HG03558 (cell line): ENCODE measurements around the gene DGUOK.
"Not testable (repeated sequence)": the region's sequence is repeated elsewhere in the genome, so short reads cannot be mapped to it uniquely, and the experiment has no call there.

Experiments used
- ATAC-seq: cut with Tn5 transposase; IDR thresholded peaks from one replicate; pipeline ENCODE4 v1.9.1; 2021; ENCODE audit warnings: moderate number of reproducible peaks; ENCODE audit not compliant: unreplicated experiment; ENCODE audit errors: extremely low read depth

DGUOK gene

DNA sequence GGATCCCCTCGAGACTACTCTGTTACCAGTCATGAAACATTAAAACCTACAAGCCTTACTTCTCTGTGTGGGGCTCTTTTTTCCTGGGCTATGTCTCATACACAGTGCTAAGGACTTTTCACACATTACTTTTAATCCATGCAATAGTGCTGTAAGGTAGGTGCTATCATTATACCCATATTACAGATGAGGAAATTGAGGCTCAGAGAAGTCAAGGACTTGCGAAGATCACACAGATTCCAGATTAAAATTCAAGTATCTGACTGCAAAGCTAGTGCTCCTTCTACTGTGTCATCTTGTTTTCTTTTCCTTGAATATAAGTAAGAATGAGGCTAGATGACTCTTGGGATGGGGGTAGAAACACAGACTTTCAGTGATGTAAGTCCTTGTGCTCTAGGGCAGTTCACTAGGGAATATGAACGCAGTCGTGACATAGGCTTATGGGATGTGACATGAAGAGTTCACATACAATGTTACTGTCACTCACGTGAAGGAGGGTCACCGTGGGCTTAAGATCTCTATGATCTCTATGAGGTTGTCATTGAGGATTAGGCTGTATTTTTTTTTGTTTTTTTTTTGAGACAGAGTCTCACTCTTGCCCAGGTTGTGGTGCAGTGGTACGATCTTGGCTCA is 7.0 kb upstream of the DGUOK start:
- no peak for ATAC-seq

DNA sequence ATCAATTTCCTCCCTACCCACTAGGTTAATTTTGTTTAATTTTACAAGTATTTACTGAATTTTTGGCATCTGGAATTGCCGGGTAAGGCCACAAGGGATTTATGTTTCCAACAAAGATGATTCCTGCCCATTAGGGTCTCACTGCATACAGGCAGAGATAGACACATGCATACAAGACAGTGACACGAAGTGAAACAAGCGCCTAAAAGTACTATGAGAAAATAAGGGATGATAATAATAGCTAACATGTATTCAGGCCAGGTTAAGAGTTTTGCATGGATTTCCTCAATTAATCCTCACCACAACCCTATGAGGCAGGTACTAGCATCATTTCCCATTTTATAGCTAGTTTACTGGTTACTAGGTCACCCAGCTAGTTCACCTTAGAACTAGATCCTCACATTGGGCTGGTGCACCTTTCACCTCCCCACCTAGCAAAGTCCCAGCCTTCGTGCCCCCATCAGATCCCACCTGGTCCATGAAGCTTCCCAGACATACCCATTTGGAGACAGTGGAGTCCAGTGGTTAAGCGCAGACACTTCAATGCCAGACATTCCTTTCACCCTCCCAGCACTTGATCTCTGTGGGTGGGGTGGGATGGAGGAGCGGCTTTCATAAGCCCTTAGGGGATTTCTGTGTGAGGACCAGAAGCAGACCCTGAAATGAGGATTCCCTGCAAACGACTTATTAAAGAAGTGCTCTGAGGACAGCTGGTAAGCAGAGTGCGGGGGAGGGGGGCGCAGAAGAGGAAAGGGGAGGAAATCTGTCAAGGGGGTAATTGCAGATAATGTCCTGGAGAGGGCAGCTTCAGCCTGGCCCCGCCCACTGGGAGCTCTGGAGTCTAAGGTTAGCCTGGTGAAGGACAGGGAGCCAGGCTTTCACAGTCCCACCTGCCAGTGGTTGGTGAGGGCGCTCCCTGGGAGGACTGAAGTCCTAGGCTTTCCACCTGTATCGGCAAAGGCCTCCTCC is 5.8 kb upstream of the DGUOK start:
- ATAC-seq: no peak

DNA sequence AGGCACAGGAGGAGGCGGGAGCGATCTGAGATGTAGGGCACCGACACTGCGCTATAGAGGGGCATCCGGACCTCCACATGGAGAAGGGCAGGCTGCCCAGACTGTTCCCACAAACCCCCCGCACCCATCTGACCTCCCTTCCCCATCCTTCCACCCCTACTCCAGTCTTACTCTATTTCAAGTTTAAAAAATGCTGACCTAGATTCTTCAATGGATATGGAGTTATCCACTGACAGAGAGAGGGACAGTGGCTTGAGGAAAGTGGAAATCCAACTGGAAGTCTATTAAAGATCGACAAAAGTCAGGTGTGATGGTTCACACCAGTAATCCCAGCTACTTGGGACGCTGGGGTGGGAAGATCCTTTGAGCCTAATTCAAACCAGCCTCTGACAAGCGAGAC is 5.1 kb upstream of the DGUOK start:
- ATAC-seq: no peak

DNA sequence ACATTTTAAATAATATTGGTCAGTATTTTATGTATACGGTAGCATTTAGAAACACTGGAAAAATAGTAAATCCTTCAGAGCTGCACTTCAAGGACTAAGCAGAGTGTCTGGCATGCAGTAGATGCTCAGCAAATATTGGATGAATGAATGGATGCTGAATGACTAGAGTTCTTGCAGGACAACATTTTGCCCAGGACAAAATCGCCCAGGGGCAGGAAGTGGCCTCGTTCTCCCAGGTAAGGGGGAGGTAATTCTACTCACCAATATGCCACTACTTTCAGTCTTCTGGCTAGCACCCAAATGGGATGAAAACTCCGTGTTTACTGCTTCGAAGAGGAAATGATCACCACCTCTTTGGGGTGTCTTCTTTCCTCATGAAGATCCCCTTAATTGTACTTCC is 4.0 kb upstream of the DGUOK start:
- ATAC-seq: no peak

DNA sequence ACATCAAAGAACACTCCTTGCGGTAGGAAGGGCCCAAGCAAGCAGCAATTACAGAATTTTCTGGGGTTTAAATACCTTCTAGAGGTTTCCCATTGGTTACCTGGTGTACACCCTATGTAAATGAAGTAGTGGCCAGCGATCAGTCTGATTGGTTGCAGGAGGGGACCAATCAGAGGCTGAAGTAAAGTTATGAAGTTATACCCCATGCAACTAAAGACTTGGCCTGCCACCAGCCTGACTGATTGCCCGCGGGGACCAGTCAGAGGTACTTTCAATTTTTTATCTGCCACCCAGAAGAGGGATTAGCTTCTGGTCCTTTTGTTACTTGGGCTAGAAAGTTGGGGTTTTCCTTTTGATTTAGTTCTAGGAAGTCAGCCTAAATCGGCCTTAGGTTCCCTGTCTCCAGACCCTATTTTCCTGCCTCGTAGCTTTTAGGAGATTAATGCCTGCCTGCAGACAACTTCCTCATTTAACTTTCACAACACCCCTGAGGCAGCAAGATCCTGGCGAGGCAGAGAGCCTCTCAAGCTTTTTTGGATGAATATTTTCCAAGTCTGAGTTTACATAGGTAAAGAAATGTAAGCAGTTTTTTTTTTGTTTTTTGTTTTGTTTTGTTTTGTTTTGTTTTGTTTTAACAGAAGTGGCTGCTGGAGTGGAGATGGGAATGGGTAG is 1.5 kb upstream of the DGUOK start:
- ATAC-seq: no peak

DNA sequence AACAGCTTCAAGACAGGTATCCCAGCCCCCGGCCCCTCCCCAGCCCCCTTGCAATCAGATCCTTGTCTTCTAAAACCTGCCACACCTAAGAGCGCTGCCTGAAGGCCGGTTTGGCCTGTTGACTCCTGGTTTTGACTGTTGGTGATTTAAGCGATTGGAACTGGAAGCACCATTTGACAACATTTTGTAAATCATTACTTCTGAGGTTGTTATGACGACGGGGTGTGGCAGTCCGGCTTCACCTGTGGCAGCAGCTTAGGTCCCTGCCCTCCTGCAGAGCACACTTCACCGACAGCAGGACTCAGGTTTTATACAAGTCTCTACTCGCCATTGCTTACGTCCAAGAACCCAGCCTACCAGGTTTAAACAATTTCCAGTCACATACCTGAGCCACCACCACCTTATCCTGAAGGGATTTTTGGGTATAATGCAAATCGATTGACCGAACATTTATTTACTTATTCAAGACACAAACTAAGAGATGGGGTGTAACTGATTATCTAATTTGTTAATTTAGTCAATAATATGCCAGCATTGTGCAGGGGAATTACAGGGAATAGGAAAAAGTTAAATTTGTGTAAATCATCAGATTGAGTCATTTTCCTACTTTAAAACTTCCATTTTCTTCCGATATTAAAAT is 707 bp upstream of the DGUOK start:
- ATAC-seq: no peak

DNA sequence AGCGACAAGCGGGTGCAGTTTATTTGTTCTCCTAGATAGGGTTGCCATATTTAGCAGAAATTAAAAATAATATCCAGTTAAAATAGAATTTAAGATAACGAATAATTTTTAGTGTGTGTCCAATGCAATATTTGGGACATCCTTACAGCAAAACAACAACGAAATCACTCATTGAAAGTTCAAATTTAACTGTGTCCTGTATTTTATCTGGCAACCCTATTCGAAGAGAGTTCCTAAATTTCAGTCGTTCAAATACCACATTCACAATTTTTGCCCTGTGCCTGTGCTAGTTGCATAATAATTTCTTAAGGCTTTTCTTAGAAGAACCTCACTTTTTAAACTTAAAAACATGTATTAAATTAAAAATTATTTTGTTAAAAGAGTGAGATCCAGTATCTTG is 664 bp downstream of the DGUOK start:
- no peak for ATAC-seq

DNA sequence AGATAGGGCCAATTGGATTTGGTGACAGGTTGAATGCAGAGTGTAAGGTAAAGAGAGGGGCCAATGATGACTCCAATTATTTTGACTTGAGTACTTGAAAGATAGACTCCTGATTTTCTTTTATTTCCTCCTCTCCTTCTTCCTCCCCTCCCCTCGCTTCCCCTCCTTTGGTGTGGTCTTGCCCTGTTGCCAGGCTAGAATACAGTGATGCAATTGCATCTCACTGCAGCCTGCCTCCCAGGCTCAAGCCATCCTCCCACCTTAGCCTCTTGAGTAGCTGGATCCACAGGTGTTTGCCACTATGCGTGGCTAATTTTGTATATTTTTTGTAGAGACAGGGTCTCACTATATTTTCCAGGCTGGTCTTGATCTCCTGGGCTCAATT is 2.3 kb downstream of the DGUOK start:
- no peak for ATAC-seq

DNA sequence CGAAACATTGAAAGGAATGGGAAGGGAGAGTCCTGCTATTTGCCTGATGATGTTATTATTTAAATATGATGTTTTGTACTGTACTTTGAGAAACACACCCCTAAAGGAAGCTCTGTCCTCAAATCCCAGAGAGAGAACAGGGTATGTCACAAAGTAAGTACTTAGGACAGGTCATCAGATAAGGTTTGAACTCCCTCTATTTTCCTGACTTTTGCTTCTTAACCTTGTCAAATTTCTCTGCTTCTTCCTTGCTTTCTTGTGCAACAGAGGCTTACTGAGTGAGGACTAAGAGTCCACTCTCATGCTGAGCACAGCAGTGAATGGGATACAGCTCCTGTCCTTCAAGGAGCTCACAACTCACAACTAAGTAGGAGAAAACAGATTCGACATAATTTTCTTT is 3.7 kb downstream of the DGUOK start:
- ATAC-seq: no peak

DNA sequence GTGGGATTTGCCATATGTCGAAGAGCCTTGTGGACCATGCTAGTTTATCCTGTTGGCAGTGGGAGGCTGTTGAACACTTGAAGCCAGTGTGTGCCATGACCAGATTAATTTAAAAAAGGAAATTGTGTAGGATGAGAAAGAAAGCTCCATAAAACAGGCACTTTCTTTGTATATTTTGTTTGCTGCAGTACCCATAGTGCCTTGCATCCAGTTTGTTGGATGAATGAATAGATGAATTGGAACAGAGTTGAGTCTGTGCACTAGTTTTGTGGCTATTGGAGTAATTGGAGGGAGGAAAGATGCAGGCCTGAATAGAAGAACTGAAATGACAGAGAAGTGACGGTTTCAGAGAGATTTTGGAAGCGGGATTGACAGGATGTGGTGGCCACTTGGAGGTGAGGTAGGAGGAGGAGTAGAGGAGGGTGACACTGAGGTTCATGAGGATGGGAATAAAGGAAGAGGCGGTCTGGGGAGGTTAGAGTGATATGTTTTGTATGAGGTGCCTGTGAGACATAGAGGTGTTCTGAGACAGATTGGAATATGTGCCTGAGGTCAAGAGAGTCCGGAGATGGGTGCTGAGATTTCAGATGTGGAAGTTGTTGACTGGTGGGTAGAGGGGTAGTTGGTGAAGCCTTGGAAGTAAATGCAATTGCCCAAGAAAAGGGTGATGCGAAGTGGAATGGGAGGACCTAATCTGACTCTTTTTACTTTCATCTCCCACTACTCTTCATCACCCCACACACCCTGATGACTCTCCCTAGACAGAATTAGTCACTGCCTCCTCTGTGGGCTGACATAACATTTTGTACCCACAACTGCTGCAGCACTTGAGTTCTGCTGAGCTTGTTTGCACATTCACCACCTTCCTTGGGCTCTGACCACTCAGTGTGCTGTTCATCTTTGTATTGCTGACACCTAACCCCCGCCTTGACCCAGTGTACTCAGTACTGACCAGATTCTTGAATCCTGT is 5.1 kb downstream of the DGUOK start:
- no peak for ATAC-seq

DNA sequence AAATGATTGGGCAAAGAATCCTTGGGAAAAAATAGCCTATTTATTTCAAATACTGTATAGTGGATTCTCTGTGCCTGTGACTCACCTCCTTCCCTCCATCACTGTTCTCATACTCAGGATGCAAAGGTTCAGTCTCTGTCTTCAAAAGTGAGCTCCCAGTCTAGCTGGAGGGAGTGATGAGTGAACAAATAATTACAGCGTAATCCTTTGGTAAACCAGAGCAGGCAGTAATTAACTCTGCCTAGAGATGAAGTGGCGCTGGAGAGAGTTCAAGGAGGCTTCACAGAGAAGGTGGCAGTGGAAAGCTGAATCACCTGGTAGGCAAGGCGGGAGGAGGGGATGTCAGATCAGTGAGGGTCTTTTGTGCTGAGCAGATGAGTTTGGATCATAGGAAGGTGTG is 6.5 kb downstream of the DGUOK start:
- no peak for ATAC-seq

DNA sequence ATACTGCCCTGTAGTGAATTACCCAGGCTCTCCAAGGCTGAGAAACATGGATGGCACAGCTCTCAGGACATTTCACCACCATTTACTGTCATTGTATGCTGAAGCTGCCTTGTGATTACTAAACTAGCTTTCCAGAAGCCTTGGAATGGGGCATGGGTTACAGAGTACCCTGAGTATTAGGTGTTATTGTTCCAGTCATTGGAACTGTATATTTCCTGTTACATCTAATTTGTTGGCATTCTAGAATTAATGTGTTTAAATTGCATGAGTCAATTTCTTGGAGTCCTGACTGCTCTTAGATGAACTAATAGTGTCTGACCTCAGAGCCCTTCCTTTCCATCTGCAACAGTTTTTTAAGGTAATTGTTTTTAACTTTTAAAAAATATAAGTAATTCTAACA is 9.0 kb downstream of the DGUOK start:
- no peak for ATAC-seq

DNA sequence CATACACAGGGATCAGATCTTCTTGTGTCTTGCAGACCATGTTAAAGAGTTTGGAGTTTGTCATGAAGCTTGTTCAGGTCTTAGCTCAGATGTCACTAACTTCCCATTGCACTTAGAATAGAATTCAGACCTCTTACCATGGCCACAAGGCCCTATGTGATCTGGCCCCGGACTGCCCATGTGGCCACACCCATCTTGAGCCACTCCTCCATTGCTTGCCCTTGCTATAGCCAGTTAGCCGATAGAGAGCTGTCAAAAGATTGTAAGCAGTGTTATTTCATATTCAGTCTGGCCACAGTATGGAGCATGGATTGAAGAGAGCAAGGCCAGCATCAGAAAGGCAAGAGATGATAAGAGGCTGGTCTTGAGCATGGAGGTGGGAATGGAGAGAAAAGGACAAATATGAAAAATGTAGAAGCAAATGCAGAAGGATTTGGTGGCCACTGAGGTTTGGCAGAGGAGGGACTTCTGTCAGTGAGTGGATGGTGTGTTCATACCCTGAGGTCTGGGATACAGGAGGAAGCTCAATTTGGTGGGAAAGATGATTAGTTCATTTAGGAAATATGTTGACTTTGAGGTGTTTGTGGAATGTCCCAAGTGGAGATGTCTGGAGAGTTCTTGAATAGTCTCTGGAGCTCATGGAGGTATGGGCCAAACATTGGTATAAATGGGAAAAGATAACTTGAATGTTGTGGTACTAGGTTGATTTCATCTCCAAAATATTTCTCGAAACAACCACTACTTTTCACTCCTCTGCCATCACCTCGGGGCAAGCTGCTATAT is 10.6 kb downstream of the DGUOK start:
- no peak for ATAC-seq

DNA sequence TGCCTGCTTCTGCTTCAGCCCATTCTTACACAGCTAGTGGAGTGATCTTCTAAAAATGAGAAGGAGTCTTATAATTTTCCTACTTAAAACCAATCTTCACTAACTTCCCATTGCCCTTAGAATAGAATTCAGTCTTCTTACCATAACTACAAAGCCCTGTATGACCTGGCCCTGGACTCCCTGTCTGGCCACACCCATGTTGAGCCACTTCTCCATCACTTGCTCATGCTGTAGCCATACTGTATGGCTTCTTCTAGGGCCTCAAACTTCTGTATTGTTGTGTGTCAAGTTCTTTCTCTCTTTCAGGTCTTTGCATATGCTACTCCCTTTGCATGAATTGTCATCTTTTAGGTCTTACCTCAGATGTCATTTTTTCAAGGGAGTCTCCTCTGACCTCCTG is 11.2 kb downstream of the DGUOK start:
- no peak for ATAC-seq

DNA sequence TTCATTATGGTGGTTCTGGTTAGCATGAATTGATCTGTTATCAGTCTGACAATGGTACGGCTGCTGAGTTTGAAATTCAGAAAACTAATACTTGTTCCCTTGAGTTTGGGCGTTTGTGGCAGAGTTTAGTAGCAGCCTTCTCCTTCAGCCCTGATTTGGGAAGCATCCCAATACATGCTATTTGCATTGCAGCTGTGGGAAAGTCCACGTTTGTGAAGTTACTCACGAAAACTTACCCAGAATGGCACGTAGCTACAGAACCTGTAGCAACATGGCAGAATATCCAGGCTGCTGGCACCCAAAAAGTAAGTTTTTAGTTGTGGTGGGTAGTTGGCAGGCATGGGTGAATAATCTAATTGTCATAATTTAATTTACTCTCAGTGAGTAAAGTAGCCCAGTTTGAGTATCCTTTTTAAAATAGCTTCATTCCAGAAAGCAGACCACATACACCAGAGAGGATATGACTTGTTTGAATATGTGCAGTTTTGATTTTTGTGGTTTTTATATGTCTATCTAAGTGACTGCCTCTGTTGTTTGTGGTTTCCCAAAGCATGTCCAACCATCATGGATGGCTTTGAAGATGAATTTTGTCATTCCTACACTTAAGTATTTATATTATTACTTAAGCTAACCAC is 12.2 kb downstream of the DGUOK start:
- ATAC-seq: no peak

DNA sequence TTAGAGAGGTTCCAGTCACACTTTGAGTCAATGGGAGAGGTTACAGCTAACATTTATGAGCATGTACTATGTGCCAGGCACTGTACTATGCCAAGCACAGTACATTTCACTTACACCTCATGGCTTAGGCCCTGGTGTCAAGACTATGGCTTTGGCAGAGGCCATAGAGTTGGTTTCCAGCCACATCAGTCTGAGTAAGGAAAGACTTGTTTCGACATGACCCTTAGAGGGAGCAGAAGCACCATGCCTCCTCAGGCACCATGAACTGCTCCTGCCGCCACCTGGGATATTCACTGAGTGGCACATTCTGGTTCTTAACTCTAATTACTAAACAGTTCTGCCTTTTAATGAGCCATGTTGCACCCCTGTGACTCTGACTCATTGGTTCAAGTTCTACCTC is 12.7 kb downstream of the DGUOK start:
- no peak for ATAC-seq

DNA sequence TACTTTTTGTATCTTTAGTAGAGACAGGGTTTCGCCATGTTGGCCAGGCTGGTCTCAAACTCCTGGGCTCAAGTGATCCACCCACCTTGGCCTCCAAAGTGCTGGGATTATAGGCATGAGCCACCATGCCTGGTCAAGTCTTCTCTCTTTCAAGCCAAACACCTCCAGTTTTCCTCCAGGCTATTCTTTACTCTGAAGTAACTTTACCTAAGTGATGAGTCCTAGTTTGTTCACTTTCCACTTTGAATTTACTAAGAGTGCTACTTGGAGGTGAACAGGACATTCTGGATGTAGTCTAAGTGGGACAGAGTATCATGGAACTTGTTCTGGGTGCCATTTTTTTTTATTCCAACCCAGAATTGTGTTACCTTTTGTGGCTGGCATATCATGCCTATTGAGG is 13.4 kb downstream of the DGUOK start:
- not testable (repeated sequence) for ATAC-seq

DNA sequence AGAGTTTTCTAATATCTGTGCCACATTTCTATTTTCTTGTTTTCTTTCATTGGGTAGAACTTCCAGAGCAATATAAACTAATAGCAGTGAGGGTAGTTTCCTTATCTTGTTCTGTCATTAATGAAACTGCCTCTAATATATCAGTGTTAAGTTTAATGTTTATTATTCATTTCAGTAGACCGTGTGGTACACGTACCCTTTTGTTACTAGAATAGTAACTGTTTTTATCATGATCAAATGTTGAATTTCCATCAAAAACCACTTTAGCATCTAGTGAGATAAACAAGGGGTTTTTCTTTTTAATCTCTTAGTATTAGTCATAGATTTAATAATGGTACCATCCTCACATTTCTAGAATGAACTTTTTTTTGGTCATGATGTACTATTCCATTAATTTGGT is 16.0 kb downstream of the DGUOK start:
- ATAC-seq: no peak
